Measurements from ENCODE around the gene XPR1. TPM values are rescaled to one million over a fixed set of nuclear protein-coding genes. Genes with fewer than 3 reads are reported as not detected.

Gene XPR1
- total RNA-seq, 2 donors from 2014 or later: 18.6 to 18.9 TPM

DNA sequence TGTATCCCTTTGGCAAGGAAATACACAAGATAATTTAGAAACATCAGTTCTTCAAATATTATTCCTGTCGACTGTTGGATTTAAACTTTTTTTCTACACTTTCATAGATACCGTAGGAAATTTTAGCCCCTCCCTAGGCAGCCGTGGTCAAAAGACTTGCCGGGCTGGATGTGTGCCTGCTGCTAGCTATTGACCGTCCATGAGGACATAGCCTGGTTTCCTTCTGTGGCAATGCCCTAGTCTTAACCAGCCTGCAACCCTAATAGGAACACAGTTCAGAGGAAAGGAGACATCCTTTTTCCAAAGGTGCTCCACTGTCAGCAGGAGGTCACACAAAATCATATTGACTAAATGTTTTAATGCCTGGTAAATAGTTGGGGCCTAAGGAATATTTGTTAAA, 260.4 kb downstream of the XPR1 start:
- Mint-ChIP-seq H3K4me1 (peaks cover 8% of the 10 kb centered on the region), H3K27ac (no peak overlapping the region), H3K36me3 (ENCODE audit: low read depth) (peaks cover 7% of the 10 kb centered on the region), H3K27me3 (no peaks in the 10 kb centered on the region), H3K4me3 (no peak overlapping the region)
- H3K9me3 ChIP-seq (ENCODE audit: control insufficient read depth, low read length, poor library complexity, severe bottlenecking): no peaks in the 10 kb centered on the region
- DNase-seq: no peak
- ATAC-seq: no peak

GRCh38 chr1:180892675-180893074, 260.9 kb downstream of the XPR1 start:
- Mint-ChIP-seq H3K27ac (no peak overlapping the region), H3K36me3 (ENCODE audit: low read depth) (peaks cover 6% of the 10 kb centered on the region), H3K27me3 (no peaks in the 10 kb centered on the region), H3K4me1 (peaks cover 8% of the 10 kb centered on the region), H3K4me3 (no peak overlapping the region)
- no peaks in the 10 kb centered on the region for H3K9me3 ChIP-seq (ENCODE audit: control insufficient read depth, low read length, poor library complexity, severe bottlenecking)
- DNase-seq: no peak
- ATAC-seq: no peak

- DNase-seq (no peak), ATAC-seq (no peak)
- no peak overlapping the region for H3K4me3 Mint-ChIP-seq
- H3K36me3 Mint-ChIP-seq (ENCODE audit: low read depth): peaks cover 4% of the 10 kb centered on the region
- H3K9me3 ChIP-seq (ENCODE audit: control insufficient read depth, low read length, poor library complexity, severe bottlenecking): no peaks in the 10 kb centered on the region
- H3K27ac Mint-ChIP-seq: no peak overlapping the region
- H3K4me1 Mint-ChIP-seq: peaks cover 8% of the 10 kb centered on the region
- H3K27me3 Mint-ChIP-seq: no peaks in the 10 kb centered on the region
Measured at GRCh38 chr1:180893614-180894013, 261.8 kb downstream of the XPR1 start.

DNA sequence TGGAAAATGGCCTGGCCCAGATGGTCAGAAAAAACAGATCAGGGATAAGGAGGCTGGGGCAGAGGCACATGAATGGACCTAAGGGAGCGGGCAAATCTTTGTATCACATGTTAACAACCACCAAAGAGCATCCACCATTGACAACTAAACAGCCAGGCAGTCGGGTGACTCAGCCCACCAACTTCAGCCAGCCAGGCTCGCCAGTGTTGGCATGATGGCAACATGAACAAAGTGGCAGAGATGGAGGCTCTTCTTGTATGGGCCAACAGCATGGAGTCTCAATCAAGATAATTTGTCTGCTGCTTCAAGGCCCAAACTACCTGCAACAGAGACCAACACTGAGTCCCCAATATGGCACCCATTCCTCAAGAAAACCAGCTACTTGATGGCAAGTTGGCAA, 264.3 kb downstream of the XPR1 start:
- DNase-seq (no peak), ATAC-seq (no peak)
- no peaks in the 10 kb centered on the region for H3K9me3 ChIP-seq (ENCODE audit: control insufficient read depth, low read length, poor library complexity, severe bottlenecking)
- Mint-ChIP-seq H3K4me3 (no peak overlapping the region), H3K27me3 (peaks cover 6% of the 10 kb centered on the region), H3K4me1 (peaks cover 5% of the 10 kb centered on the region), H3K36me3 (ENCODE audit: low read depth) (peaks cover 2% of the 10 kb centered on the region), H3K27ac (no peak overlapping the region)

DNA sequence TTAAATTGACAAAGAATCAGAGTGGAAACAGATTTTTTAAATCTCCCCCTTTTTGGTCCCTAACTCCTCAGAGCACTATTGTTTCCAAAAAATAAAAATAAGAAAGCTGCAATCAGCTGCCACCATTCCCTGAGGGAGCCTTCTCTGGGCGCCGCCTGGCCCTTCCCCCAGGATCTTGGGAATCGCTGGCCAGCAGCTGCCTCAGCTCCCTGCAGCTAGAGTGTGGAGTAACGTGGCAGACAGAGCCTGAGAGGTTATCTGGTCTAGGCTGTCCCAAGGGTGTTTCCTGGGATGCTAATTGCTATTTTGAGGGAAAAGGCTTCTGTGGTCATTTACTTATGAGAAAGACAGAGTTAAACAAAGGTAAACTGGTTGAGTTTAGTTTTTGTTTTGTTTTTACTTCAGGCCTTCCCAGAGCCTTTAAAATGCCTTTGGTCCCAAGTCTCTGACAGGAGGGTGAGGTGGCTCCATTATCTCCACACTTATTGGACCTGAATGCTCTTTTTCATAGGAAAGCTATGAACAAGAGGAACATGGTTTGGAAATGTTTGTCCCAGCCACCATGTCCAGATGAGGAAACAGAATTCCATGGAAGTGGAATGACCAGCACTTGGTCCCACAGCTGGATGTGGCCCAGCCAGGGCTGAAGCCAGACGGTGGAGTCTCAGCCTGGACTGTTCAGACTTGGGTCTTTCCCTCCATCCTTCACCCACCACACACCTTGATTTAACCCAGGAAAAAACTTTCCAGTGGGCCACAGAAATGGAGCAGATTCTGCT, 266.8 kb downstream of the XPR1 start:
- no peak overlapping the region for H3K27ac Mint-ChIP-seq

GRCh38 chr1:180899262-180899661, 267.4 kb downstream of the XPR1 start:
- H3K4me1 Mint-ChIP-seq: no peaks in the 10 kb centered on the region
- H3K9me3 ChIP-seq (ENCODE audit: control insufficient read depth, low read length, poor library complexity, severe bottlenecking): no peaks in the 10 kb centered on the region
- H3K4me3 Mint-ChIP-seq: no peak overlapping the region
- no peak for DNase-seq
- peaks cover 6% of the 10 kb centered on the region for H3K27me3 Mint-ChIP-seq
- no peak overlapping the region for H3K27ac Mint-ChIP-seq
- no peak for ATAC-seq
- H3K36me3 Mint-ChIP-seq (ENCODE audit: low read depth): peaks cover 2% of the 10 kb centered on the region

More for the DNA sequence above, 266.8 kb downstream of the XPR1 start:
- Mint-ChIP-seq H3K4me1 (peaks cover 2% of the 10 kb centered on the region), H3K4me3 (no peak overlapping the region), H3K36me3 (ENCODE audit: low read depth) (peaks cover 2% of the 10 kb centered on the region), H3K27me3 (peaks cover 6% of the 10 kb centered on the region)
- H3K9me3 ChIP-seq (ENCODE audit: control insufficient read depth, low read length, poor library complexity, severe bottlenecking): no peaks in the 10 kb centered on the region
- no peak for ATAC-seq
- no peak for DNase-seq

GRCh38 chr1:180901076-180901990, 269.5 kb downstream of the XPR1 start:
- Mint-ChIP-seq H3K27ac (no peak overlapping the region), H3K4me3 (peak overlapping the region; percentile 34), H3K36me3 (ENCODE audit: low read depth) (peaks cover 2% of the 10 kb centered on the region), H3K4me1 (no peaks in the 10 kb centered on the region), H3K27me3 (peaks cover 6% of the 10 kb centered on the region)
- DNase-seq: no peak
- no peaks in the 10 kb centered on the region for H3K9me3 ChIP-seq (ENCODE audit: control insufficient read depth, low read length, poor library complexity, severe bottlenecking)
- no peak for ATAC-seq

DNA sequence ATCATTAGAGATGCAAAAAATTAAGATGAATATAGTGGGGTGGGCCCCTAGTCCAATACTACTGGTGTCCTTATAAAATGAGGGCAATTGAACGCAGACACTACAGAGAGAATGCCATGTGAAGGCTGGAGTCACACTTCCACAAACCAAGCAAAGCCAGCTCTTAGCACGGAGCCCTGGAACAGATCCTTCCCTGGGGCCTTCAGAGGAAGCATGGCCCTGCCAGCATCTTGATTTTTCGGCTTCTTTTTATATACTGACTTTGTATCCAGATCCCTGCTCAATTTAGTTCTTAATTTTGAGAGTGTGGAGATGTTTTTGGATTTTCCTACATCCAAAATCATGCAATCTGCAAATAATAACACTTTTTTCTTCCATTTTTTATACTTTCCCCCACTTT, 270.7 kb downstream of the XPR1 start:
- Mint-ChIP-seq H3K4me1 (no peaks in the 10 kb centered on the region), H3K27ac (no peak overlapping the region), H3K4me3 (no peak overlapping the region), H3K27me3 (peaks cover 14% of the 10 kb centered on the region), H3K36me3 (ENCODE audit: low read depth) (no peaks in the 10 kb centered on the region)
- ATAC-seq (no peak), DNase-seq (no peak)
- H3K9me3 ChIP-seq (ENCODE audit: control insufficient read depth, low read length, poor library complexity, severe bottlenecking): no peaks in the 10 kb centered on the region

GRCh38 chr1:180905927-180906326, 274.1 kb downstream of the XPR1 start:
- Mint-ChIP-seq H3K36me3 (ENCODE audit: low read depth) (peaks cover 2% of the 10 kb centered on the region), H3K27me3 (peaks cover 33% of the 10 kb centered on the region), H3K4me1 (peaks cover 6% of the 10 kb centered on the region), H3K27ac (no peak overlapping the region), H3K4me3 (no peak overlapping the region)
- no peak for DNase-seq
- ATAC-seq: no peak
- no peaks in the 10 kb centered on the region for H3K9me3 ChIP-seq (ENCODE audit: control insufficient read depth, low read length, poor library complexity, severe bottlenecking)

GRCh38 chr1:180906511-180906910, 274.7 kb downstream of the XPR1 start:
- DNase-seq (no peak), ATAC-seq (no peak)
- H3K36me3 Mint-ChIP-seq (ENCODE audit: low read depth): peaks cover 2% of the 10 kb centered on the region
- H3K4me1 Mint-ChIP-seq: peaks cover 7% of the 10 kb centered on the region
- peaks cover 38% of the 10 kb centered on the region for H3K27me3 Mint-ChIP-seq
- H3K4me3 Mint-ChIP-seq: no peak overlapping the region
- H3K9me3 ChIP-seq (ENCODE audit: control insufficient read depth, low read length, poor library complexity, severe bottlenecking): no peaks in the 10 kb centered on the region
- no peak overlapping the region for H3K27ac Mint-ChIP-seq

- no peak for DNase-seq
- Mint-ChIP-seq H3K4me1 (peaks cover 9% of the 10 kb centered on the region), H3K36me3 (ENCODE audit: low read depth) (peaks cover 2% of the 10 kb centered on the region), H3K27me3 (peaks cover 44% of the 10 kb centered on the region), H3K4me3 (no peak overlapping the region), H3K27ac (no peak overlapping the region)
- ATAC-seq: no peak
- no peaks in the 10 kb centered on the region for H3K9me3 ChIP-seq (ENCODE audit: control insufficient read depth, low read length, poor library complexity, severe bottlenecking)
Measured at GRCh38 chr1:180907313-180908055, 275.7 kb downstream of the XPR1 start.

GRCh38 chr1:180908074-180908765, 276.4 kb downstream of the XPR1 start:
- H3K9me3 ChIP-seq (ENCODE audit: control insufficient read depth, low read length, poor library complexity, severe bottlenecking): no peaks in the 10 kb centered on the region
- peaks cover 9% of the 10 kb centered on the region for H3K4me1 Mint-ChIP-seq
- no peak for ATAC-seq
- peaks cover 2% of the 10 kb centered on the region for H3K36me3 Mint-ChIP-seq (ENCODE audit: low read depth)
- H3K27ac Mint-ChIP-seq: no peak overlapping the region
- no peak for DNase-seq
- H3K27me3 Mint-ChIP-seq: peaks cover 44% of the 10 kb centered on the region
- no peak overlapping the region for H3K4me3 Mint-ChIP-seq

Measured in T-helper 17 cell (primary cell).